Measurements from ENCODE around the gene TMEM63A.
"Not testable (repeated sequence)": the region's sequence is repeated elsewhere in the genome, so short reads cannot be mapped to it uniquely, and the experiment has no call there.

The TMEM63A gene

GRCh38 chr1:225840223-225840610, 42.0 kb downstream of the TMEM63A start:
- TF ChIP-seq, protein P1, sequence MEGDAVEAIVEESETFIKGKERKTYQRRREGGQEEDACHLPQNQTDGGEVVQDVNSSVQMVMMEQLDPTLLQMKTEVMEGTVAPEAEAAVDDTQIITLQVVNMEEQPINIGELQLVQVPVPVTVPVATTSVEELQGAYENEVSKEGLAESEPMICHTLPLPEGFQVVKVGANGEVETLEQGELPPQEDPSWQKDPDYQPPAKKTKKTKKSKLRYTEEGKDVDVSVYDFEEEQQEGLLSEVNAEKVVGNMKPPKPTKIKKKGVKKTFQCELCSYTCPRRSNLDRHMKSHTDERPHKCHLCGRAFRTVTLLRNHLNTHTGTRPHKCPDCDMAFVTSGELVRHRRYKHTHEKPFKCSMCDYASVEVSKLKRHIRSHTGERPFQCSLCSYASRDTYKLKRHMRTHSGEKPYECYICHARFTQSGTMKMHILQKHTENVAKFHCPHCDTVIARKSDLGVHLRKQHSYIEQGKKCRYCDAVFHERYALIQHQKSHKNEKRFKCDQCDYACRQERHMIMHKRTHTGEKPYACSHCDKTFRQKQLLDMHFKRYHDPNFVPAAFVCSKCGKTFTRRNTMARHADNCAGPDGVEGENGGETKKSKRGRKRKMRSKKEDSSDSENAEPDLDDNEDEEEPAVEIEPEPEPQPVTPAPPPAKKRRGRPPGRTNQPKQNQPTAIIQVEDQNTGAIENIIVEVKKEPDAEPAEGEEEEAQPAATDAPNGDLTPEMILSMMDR (IDR thresholded peaks at IDR 0.05; ENCODE audit: extremely low read depth, missing control alignments), result no peak
- no peak for DNase-seq (ENCODE audit: low spot score)

DNA sequence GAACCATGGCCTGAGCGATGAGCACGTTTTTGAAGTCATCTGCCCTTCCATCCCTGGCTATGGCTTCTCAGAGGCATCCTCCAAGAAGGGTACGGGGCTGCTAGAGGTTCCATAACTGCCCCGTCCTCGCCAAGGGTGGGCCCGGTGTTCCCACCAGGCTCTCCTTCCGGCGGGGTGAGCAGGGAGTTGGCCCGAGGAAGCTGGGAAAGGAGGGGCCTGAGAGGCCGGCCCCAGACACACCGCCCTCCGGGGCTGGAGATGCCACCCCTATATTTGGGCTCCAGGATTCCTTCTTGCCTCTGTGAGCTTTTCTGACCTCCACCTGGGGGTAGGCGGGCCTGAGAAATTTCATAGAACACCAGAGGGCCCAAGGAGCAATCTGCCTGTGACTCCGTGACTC, 43.4 kb downstream of the TMEM63A start:
- no peak for DNase-seq (ENCODE audit: low spot score)
- TF ChIP-seq, protein P1 (IDR thresholded peaks at IDR 0.05; ENCODE audit: extremely low read depth, missing control alignments), result no peak

DNA sequence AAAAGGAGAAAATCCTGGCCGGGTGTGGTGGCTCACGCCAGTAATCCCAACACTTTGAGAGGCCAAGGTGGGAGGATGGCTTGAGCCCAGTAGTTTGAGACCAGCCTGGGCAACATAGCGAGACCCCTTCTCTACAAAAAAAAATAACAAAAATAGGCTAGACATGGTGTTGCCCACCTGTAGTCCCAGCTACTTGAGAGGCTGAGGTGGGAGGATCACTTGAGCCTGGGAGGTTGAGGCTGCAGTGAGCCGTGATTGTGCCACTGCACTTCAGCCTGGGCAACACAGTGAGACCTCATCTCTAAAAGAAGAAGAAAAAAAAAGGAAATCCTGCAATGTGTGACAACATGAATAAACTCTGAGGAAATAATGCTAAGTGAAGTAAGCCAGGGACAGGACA, 45.9 kb downstream of the TMEM63A start:
- not testable (repeated sequence) for DNase-seq (ENCODE audit: low spot score)

DNA sequence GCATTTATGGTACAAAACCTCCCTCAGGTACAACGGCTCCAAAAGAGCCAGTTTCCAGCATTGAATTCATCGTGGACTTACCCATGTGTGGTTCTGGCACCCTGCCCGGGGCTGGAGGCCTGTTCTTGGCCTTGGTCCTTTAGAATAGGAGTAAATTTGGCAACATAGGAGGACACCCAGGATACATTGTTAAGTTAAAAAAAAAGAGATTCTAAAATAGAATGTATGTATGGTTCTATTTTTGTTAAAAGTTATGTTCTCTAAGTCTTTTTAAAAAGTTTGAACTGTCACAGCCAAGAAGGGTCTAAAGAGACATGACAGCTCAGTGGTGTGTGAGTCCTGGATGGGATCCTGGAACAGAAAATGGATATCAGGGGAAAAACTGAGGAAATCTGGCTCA, 46.3 kb downstream of the TMEM63A start:
- DNase-seq (ENCODE audit: low spot score), result no peak
- TF ChIP-seq, protein P1 (IDR thresholded peaks at IDR 0.05; ENCODE audit: extremely low read depth, missing control alignments), result no peak

DNA sequence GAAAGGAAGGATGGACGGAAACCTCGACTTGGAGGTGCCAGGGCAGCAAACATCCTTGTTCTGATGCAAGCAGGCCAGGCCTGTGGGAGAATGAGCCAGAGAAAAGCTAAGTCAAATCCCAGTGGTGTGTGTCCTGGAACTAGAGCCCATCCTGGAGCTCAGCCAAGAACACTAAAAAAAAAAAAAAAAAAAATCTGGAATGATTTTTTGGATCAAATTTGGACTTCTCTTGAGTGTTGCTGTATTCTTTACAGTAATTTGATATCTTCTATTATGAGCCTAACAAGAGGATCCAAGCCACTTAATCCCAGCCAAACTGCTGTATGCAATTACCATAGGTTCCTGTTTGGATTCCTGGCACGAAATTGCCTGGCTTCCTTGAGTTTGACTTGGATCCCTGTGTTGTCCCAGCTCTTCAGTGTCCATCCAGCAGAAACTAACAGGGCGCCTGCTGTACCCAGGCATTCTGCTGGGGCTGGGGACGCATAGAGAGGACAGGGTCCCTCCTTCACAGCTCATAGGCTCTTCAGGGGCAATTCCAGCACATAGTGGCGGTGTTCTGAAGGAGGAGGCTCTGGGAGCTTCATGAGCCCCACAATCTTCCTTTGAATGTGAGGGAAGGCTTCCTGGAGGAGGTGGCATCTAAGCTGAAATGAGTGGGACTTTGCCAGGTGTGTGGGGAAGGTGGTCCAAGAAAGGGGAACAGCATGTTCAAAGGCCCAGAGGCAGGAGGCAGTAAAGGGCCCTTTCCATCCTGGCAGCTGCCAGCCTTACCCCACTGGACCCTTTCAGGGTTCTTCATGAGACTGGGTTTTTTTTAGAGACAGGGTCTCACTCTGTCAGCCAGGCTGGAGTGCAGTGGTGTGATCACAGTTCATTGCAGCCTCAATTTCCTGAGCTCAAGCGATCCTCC, 47.5 kb downstream of the TMEM63A start:
- DNase-seq (ENCODE audit: low spot score), result no peak
- TF ChIP-seq, protein P1 (IDR thresholded peaks at IDR 0.05; ENCODE audit: extremely low read depth, missing control alignments), result no peak

DNA sequence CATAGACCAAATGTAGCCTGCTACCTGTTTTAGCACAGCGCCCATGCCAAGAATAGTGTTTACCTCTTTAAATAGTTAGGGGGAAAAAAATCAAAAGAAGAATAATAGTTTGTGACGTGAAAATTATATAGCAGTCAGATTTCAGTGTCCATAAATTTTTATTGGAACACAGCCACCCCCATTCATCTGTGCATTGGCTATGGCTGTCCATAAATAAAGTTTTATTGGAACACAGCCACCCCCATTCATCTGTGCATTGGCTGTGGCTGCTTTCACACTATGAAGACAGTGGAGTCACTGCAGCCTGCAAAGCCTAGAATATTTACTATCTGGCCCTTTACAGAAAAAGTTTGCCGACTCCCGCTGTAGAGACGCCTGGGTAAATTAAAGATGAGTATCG, 51.3 kb downstream of the TMEM63A start:
- DNase-seq (ENCODE audit: low spot score), result no peak
- TF ChIP-seq, protein P1 (IDR thresholded peaks at IDR 0.05; ENCODE audit: extremely low read depth, missing control alignments), result no peak

DNA sequence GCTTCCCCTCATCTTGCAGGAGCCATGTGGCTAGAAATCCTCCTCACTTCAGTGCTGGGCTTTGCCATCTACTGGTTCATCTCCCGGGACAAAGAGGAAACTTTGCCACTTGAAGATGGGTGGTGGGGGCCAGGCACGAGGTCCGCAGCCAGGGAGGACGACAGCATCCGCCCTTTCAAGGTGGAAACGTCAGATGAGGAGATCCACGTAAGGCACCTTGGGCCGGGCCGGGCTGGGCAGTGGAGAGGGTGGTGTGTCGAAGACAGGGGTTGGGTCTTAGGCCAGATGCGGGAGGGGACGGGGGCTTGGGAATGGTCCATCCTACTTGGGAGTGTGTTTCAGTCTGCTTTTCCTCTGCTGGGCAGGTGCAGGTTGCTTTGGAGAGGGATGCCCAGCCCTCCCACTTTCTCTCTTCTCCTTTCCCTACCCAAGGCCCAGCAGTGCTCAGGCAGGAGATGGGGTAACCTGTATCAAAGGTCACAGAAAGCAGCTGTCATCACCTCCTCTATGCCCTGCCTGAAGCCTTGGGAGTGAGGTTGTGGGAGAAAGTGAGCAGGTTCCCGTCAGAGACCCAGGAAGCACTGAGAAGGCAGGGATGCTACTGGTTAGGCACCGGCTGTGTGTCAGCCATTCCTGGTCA, 53.4 kb downstream of the TMEM63A start:
- TF ChIP-seq, protein P1 (IDR thresholded peaks at IDR 0.05; ENCODE audit: extremely low read depth, missing control alignments), result no peak
- no peak for DNase-seq (ENCODE audit: low spot score)
